Stimulated activated naive CD8-positive, alpha-beta T cell treated with anti-CD3 and anti-CD28 coated beads, Interleukin-15, amount 100 ng/mL, for 72 hours (primary cell): Measurements from ENCODE around the gene RSPH10B.
"Not testable (repeated sequence)": the region's sequence is repeated elsewhere in the genome, so short reads cannot be mapped to it uniquely, and the experiment has no call there.

Experiments used
- ATAC-seq: fragments of 150-1000 bp; cut with Tn5 transposase; 2 replicates; pipeline ENCODE4 v1.10.0; 2021; ENCODE audit warnings: mild to moderate bottlenecking, moderate library complexity
- DNase-seq, 2 donors: peaks; one replicate each; pipeline ENCODE4 v3.0.0; 2021 to 2022
- H3K27ac Mint-ChIP-seq, 2 donors: one replicate each; pipeline ENCODE4 v1.8.0; 2022; ENCODE audit warnings: mild to moderate bottlenecking in 2 of 2, mixed read lengths in 2 of 2, moderate library complexity in 2 of 2
- H3K27me3 Mint-ChIP-seq: one replicate; pipeline ENCODE4 v1.8.0; 2022; ENCODE audit warnings: mixed read lengths
- H3K4me1 Mint-ChIP-seq: one replicate; pipeline ENCODE4 v1.8.0; 2022; ENCODE audit warnings: mild to moderate bottlenecking, mixed read lengths
- H3K4me3 Mint-ChIP-seq, 2 donors: one replicate each; pipeline ENCODE4 v1.8.0; 2022; ENCODE audit warnings: mild to moderate bottlenecking in 2 of 2, mixed read lengths in 2 of 2, moderate library complexity in 1 of 2
- H3K9me3 Mint-ChIP-seq, 2 donors: one replicate each; pipeline ENCODE4 v1.8.0; 2022; ENCODE audit warnings: mixed read lengths in 2 of 2

Gene RSPH10B

DNA sequence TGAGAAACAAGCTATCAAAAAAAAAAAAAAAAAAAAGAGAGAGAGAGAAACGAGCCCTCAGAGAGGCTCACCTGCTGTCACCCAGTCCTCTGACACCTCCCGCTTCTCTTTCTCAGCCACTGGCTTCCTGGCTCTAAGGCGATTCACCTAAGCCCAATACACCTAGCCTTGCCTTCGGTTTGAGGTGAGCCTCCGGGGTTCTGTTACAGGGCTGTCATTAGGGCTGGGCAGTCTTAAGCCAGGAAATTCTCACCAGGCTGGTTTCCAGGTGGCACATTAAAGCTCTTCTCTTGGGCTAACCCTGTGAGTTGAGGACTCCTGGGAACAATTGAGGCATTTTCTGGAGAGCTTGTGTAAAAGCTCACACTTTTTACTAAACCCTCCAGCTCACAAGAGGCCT, 82.5 kb downstream of the RSPH10B start:
- H3K27me3 Mint-ChIP-seq, ATAC-seq, H3K4me1 Mint-ChIP-seq, H3K4me3 Mint-ChIP-seq, H3K9me3 Mint-ChIP-seq, DNase-seq, H3K27ac Mint-ChIP-seq: not testable (repeated sequence)

GRCh38 chr7:5884431-5884830, 86.1 kb downstream of the RSPH10B start:
- not testable (repeated sequence) for H3K27me3 Mint-ChIP-seq, H3K9me3 Mint-ChIP-seq, DNase-seq, H3K27ac Mint-ChIP-seq, H3K4me3 Mint-ChIP-seq, ATAC-seq, H3K4me1 Mint-ChIP-seq

GRCh38 chr7:5880106-5880505, 90.4 kb downstream of the RSPH10B start:
- H3K4me1 Mint-ChIP-seq, H3K4me3 Mint-ChIP-seq, ATAC-seq, H3K9me3 Mint-ChIP-seq, H3K27me3 Mint-ChIP-seq, DNase-seq, H3K27ac Mint-ChIP-seq: not testable (repeated sequence)

DNA sequence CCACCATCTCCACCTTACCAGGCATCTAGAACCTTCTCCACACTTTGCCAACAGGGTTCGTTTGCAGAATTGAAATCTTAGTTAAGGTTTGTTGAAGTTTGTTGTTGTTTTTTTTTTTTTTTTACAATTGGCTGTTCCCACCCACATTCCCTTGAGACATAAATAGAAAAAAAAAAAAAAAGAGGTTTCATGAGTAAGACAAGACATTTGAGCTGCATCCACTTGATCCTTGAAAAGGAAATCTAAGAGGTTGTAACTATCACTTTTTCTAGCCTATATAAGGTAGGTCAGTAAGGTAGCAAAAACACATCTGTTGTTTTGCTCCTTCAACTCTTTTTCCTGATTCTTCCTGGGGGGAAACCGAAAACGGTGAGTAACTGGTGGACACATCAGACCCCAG, 90.9 kb downstream of the RSPH10B start:
- H3K4me1 Mint-ChIP-seq, H3K27me3 Mint-ChIP-seq, ATAC-seq, H3K4me3 Mint-ChIP-seq, H3K27ac Mint-ChIP-seq, DNase-seq, H3K9me3 Mint-ChIP-seq: not testable (repeated sequence)
